GM12891 (cell line): ENCODE data around the gene SUCNR1.
A peak's percentile ranks its signal among the peaks of the same experiment; 100 is the strongest.
"Not testable (repeated sequence)": the region's sequence is repeated elsewhere in the genome, so short reads cannot be mapped to it uniquely, and the experiment has no call there.

Experiments
- DNase-seq: peaks from one replicate; pipeline ENCODE4 v3.0.0; 2011; ENCODE audit warnings: low spot score; ENCODE audit not compliant: insufficient read length
- FAIRE-seq: peaks from 2 replicates; lab custom pipeline; 2011; peaks lifted over from hg19 to GRCh38; lab: Jason Lieb, UNC
- PAX5 ChIP-seq: IDR thresholded peaks from 2 replicates; pipeline ENCODE4 v1.6.1; 2011; ENCODE audit warnings: low read length, moderate library complexity, mild to moderate bottlenecking; ENCODE audit not compliant: insufficient read depth, severe bottlenecking
- POLR2A ChIP-seq: IDR thresholded peaks from 2 replicates; pipeline ENCODE4 v1.6.1; 2011; ENCODE audit warnings: low read depth, low read length, control low read depth
- POLR2AphosphoS5 ChIP-seq: IDR thresholded peaks from 2 replicates; pipeline ENCODE4 v1.6.1; 2011; ENCODE audit warnings: low read depth, low read length, control low read depth
- POU2F2 ChIP-seq: IDR thresholded peaks from 2 replicates; pipeline ENCODE4 v1.6.1; 2011; ENCODE audit warnings: low read depth, mild to moderate bottlenecking, control low read depth, low read length, moderate library complexity
- SPI1 ChIP-seq: IDR thresholded peaks from 2 replicates; pipeline ENCODE4 v1.6.1; 2011; ENCODE audit warnings: low read depth, low read length, control low read depth
- TAF1 ChIP-seq: IDR thresholded peaks from 2 replicates; pipeline ENCODE4 v1.6.1; 2011; ENCODE audit warnings: low read depth, low read length, control low read depth

Gene SUCNR1

DNA sequence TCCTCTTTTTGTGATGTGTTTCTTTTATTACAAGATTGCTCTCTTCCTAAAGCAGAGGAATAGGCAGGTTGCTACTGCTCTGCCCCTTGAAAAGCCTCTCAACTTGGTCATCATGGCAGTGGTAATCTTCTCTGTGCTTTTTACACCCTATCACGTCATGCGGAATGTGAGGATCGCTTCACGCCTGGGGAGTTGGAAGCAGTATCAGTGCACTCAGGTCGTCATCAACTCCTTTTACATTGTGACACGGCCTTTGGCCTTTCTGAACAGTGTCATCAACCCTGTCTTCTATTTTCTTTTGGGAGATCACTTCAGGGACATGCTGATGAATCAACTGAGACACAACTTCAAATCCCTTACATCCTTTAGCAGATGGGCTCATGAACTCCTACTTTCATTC is 7.7 kb downstream of the SUCNR1 start:
- no peak for TF ChIP-seq SPI1
- TF ChIP-seq TAF1: no peak
- no peak for TF ChIP-seq POLR2AphosphoS5
- TF ChIP-seq PAX5: no peak
- no peak for TF ChIP-seq POU2F2
- TF ChIP-seq POLR2A: no peak
- no peak for DNase-seq
- FAIRE-seq: no peak

DNA sequence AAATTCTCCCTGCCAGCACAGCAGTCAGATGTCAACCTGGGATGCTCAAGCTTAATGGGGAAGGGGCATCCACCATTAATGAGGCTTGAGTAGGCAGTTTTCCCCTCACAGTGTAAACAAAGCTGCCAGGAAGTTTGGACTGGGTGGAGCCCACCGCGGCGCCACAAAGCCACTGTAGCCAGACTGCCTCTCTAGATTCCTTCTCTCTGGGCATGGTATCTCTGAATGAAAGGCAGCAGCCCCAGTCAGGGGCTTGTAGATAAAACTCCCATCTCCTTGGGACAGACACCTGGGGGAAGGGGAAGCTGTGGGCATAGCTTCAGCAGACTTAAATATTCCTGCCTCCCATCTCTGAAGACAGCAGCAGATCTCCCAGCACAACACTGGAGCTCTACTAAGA is 12.0 kb downstream of the SUCNR1 start:
- DNase-seq, FAIRE-seq: not testable (repeated sequence)

DNA sequence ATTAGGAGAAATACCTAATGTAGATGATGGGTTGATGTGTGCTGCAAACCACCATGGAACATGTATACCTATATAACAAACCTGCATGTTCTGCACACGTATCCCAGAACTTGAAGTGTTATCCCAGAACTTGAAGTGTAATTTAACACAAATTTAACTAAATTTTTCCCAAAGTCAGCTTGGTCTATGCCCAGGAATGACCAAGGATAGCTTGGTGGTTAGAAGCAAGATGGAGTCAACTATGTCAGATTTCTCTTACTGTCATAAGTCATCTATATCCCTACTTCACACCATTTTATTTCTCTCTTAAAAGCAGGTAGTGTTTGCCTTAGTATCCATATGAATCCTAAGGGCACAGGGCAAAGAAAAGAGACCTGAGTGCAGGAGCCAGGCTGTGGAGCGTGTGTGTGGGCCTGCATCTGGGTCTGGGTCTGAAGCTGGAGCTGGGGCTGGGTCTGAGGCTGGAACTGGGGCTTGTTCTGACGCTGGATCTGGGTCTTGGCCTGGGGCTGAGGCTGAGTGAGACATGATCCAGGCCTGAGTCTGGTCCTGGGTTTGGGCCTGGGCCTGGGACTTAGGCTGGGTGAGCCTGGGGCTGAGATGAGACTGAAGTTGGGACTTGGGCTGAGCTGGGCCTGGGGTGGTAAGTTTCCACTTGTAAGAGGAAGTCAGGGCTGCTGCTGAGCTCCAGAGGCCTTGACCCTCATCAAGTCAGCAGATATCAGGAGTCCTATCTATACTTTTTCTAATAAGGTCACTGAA is 14.2 kb downstream of the SUCNR1 start:
- not testable (repeated sequence) for DNase-seq, FAIRE-seq

DNA sequence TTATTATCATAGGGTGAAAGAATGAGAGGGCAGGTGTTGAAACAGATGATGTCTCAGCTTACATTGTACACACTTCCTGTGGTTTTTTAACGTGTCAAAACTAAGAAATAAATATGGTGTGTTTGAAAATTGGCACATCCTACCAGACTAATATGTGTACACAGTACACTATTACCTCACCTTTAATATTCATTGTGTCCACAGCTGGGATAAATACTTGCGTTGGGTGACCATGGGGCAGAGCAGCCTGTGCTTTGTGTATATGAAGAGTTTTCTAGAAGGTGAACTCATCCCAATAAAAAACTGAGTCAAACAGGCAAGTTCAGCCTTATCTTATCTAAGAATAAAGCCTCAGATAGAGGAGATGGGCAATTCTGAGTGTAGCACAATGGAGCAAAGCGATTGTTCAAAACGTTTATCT is 17.3 kb downstream of the SUCNR1 start:
- no peak for FAIRE-seq
- TF ChIP-seq SPI1 (no peak), POLR2A (no peak), POLR2AphosphoS5 (no peak), POU2F2 (no peak), TAF1 (no peak), PAX5 (no peak)
- DNase-seq: no peak

DNA sequence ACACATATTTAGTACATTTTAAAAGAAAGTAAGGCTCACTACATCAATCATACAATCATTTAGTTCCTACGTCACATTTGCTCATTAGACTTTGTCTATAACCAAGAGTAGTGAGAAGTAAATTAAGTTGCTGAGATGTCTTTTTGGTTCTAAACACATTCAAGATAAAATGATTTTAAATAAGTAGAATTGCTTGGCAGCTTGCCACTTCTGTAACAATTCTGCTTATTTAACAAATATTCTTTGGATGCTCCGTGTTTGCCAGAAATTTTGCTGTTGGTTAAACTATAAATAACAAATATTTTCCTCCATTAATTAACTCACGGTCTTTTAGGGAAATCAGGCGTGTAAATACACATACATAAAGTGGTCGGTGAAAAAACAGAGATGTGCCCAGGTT is 18.3 kb downstream of the SUCNR1 start:
- FAIRE-seq: no peak
- TF ChIP-seq POLR2A (no peak), SPI1 (no peak), PAX5 (no peak), TAF1 (no peak), POLR2AphosphoS5 (no peak), POU2F2 (no peak)
- DNase-seq: no peak

DNA sequence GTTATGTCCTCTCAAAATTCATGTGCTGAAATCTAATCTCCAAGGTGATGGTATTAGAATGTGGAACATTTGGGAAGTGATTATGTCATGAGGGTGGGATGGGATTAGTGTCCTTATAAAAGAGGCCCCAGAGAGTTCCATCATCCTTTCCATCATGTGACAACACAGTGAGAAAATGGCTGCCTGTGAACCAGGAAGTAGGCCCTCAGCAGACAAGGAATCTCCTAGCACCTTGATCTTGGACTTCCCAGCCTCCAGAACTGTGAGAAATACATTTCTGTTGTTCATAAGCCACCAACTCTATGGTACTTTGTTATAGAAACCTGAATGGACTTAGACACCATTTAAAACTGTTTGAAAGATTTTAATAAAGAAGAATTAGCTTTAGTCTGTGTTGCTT is 20.8 kb downstream of the SUCNR1 start:
- TF ChIP-seq POU2F2 (no peak), TAF1 (no peak), POLR2AphosphoS5 (no peak), POLR2A (no peak), SPI1 (no peak), PAX5 (no peak)
- DNase-seq: no peak
- FAIRE-seq: no peak

DNA sequence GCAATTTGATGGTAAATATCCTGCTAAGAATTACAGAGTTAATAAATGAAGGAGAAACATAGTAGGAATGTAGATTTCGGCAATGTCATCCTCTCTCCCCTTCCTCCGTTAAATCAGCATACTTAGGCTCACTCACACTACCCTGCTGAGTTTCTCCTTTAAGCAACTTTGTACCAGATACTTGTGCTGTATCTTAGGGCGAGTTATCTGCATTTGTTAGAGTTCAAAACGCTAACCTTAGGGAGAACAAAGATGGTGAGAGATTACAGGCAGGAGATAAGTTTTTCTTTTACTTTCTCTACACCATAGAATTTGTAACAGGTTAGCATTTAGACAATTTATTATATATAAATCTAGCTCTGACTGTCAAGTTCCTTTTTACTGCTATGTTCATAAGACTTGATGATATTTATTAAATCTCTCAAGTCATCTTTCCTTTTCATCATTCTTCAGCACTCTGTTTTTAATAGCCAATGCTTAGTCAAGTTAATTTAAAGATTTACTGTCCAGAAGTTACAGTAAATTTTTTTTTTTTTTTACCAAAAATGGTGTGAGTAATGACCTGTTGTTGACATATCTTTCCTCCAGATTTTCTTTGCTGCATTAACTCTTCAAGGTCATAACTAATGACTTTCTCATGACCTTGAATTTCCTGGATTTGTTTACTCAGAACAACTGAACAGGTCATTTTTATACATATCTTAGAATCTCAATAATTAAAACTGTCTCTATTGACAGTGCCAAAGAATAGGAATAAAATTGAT is 22.2 kb downstream of the SUCNR1 start:
- FAIRE-seq (no peak), DNase-seq (no peak)
- TF ChIP-seq POU2F2: no peak
- no peak for TF ChIP-seq PAX5
- TF ChIP-seq POLR2A: no peak
- no peak for TF ChIP-seq TAF1
- TF ChIP-seq SPI1: no peak
- no peak for TF ChIP-seq POLR2AphosphoS5

DNA sequence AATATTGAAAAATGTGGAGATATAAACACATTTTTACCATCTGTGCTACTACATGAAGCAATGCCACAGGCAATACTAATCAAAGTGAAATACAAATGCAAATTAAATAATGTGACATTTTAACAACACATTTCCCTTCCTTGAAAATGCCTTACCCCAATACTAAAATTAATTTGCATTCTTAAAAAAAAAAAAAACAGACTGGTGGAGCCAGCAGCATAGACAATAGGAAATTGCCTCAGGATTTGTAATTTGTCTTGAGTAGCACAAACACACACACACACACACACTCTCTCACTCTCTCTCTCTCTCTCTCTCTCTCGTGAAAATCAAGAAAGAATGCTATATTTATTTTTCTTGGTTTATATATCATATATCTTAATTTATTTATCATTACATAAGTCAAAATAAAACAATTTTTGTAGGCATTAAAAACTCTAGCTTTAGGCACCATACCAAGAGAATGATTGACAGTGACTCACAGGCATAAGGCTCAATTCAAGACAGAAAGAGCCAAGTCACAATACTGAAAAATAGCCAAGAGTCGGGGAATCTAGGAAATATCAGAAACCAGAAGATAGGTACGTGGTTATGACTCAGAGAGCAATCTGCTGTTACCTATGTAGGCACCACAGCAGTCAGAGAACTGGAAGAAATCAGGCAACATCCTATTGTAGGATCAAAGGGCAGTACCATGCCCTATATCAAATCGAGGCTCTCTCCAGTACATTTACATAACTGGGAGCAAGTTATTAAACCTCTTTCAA is 23.0 kb downstream of the SUCNR1 start:
- TF ChIP-seq PAX5 (no peak), POU2F2 (no peak), TAF1 (no peak), POLR2A (no peak), SPI1 (no peak), POLR2AphosphoS5 (no peak)
- FAIRE-seq (no peak), DNase-seq (no peak)

DNA sequence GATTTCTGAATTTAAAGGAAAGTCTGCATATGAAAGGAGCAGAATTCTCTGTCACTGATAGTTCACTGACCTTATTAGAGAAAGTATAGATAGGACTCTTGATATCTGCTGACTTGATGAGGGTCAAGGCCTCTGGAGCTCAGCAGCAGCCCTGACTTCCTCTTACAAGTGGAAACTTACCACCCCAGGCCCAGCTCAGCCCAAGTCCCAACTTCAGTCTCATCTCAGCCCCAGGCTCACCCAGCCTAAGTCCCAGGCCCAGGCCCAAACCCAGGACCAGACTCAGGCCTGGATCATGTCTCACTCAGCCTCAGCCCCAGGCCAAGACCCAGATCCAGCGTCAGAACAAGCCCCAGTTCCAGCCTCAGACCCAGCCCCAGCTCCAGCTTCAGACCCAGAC is 24.7 kb downstream of the SUCNR1 start:
- not testable (repeated sequence) for DNase-seq
- peak; percentile 31 for FAIRE-seq

DNA sequence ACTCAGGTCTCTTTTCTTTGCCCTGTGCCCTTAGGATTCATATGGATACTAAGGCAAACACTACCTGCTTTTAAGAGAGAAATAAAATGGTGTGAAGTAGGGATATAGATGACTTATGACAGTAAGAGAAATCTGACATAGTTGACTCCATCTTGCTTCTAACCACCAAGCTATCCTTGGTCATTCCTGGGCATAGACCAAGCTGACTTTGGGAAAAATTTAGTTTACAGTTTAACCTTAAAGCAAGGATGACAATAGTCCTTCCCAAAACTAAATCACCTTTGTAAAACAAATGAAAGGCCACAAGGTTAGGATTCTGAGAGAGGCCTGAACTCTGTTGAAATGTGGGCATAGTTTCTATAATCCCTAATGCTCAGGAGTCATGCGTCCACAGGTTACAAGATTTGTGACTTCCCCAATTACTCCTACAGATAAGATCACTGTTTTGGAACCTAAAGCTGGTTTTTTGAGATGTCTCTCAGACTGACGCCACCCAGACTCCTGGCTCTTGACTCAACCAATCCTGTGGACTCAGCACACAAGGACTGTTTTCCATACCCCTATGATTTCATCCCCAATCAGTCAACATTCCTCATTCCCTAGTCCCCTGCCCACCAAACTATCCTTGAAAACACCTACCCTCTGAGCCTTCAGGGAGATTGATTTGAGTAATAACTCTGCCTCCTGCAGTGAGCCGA is 25.3 kb downstream of the SUCNR1 start:
- not testable (repeated sequence) for DNase-seq, FAIRE-seq
